SU-DHL-6 (cell line): ENCODE measurements around the gene MMAB.

ENCODE experiments used
- CTCF ChIP-seq: fragments of 200-600 bp; sonication (generic); IDR thresholded peaks from one replicate; pipeline ENCODE4 v1.5.1; 2017; ENCODE audit warnings: antibody characterized with exemption, mild to moderate bottlenecking, low read length, moderate library complexity; ENCODE audit not compliant: insufficient read depth, poor library complexity, severe bottlenecking
- EZH2phosphoT487 ChIP-seq: fragments of 200-600 bp; sonication (generic), shearing (Covaris generic); conservative IDR thresholded peaks from 2 replicates; pipeline ENCODE4 v1.6.1; 2018; ENCODE audit warnings: mild to moderate bottlenecking, antibody characterized with exemption, low read length, moderate library complexity, mixed read lengths

- no peak for TF ChIP-seq CTCF
- TF ChIP-seq EZH2phosphoT487: no peak
Measured at GRCh38 chr12:109618082-109618481, 44.8 kb upstream of the MMAB start.
